ENCODE results near the gene CMC2.

GRCh38 chr16:80938879-80939260 is 67.8 kb downstream of the CMC2 start:
- no peak for TF ChIP-seq SUZ12 (IDR thresholded peaks at IDR 0.05; ENCODE audit: low read length)
- no peak for TF ChIP-seq CTCF (IDR thresholded peaks at IDR 0.05; ENCODE audit: control extremely low read depth in 1 of 3, insufficient read depth in 1 of 3, low read depth in 1 of 3, low read length in 3 of 3)
- TF ChIP-seq YY1 (IDR thresholded peaks at IDR 0.05; ENCODE audit: low read depth, low read length), result no peak
- TF ChIP-seq POLR2A (IDR thresholded peaks at IDR 0.05; ENCODE audit: control extremely low read depth in 1 of 2, low read depth in 2 of 2, low read length in 2 of 2), result no peak
